HepG2 (cell line): ENCODE measurements around the gene UBQLN4. TPM values are rescaled to one million over a fixed set of nuclear protein-coding genes. Genes with fewer than 3 reads are reported as not detected.

Experiments used
- ATAC-seq: fragments of 200-7000 bp; cut with Tn5 transposase; 3 replicates; pipeline ENCODE4 v1.9.1; 2020; ENCODE audit warnings: mild to moderate bottlenecking, moderate library complexity
- BruUV-seq: library from RNA; stranded (reverse); fragments of 400-500 nt; replicated peaks from 2 replicates; lab custom pipeline; 2021; lab: Mats Ljungman, UMichigan
- CTCF ChIA-PET: fragments of 300-600 bp; formaldehyde crosslinking; extraction: SDS; loops from one replicate; lab custom pipeline; 2021; ENCODE audit warnings: low total read pairs, inconsistent platforms, low intra/inter-chr PET ratio; lab: Yijun Ruan, JAX
- POLR2A ChIA-PET: fragments of 350-600 bp; sonication (Branson Sonifier 250); formaldehyde crosslinking; loops from one replicate; lab custom pipeline; 2020; ENCODE audit warnings: antibody characterized with exemption, inconsistent platforms; lab: Yijun Ruan, JAX
- DNase-seq: peaks from one replicate; pipeline ENCODE4 v3.0.0-alpha.2; 2015; ENCODE audit warnings: low spot score
- FAIRE-seq: peaks from 3 replicates; lab custom pipeline; 2011; peaks lifted over from hg19 to GRCh38; lab: Jason Lieb, UNC
- H2AFZ ChIP-seq: one replicate; pipeline ENCODE4 v1.6.1; 2011; ENCODE audit warnings: low read length, inconsistent platforms
- H3K27ac ChIP-seq: fragments of 300-600 bp; 3 replicates; pipeline ENCODE4 v1.8.0; 2011; ENCODE audit warnings: mixed run types, mild to moderate bottlenecking, mixed read lengths, low read length, inconsistent platforms; ENCODE audit not compliant: insufficient read depth; ENCODE audit errors: extremely low read length
- H3K27me3 ChIP-seq, 2 experiments: fragments of 200-600 bp in 1 of 2; 2 replicates in 1 of 2; 3 replicates in 1 of 2; pipeline versions ENCODE4 v1.6.0 to v1.8.0; 2011; ENCODE audit warnings: low read length in 2 of 2, mild to moderate bottlenecking in 2 of 2, moderate library complexity in 2 of 2, inconsistent platforms in 1 of 2; ENCODE audit not compliant: insufficient read depth in 2 of 2, control insufficient read depth in 1 of 2
- H3K36me3 ChIP-seq, 2 experiments: fragments of 200-600 bp in 1 of 2; replicated peaks in 1 of 2; 2 replicates in 1 of 2; 3 replicates in 1 of 2; pipeline versions ENCODE4 v1.5.1 to v1.8.0; 2011; ENCODE audit warnings: low read length in 2 of 2, inconsistent platforms in 1 of 2; ENCODE audit not compliant: insufficient read depth in 2 of 2, control insufficient read depth in 1 of 2
- H3K4me1 ChIP-seq: 2 replicates; pipeline ENCODE4 v1.5.1; 2012; ENCODE audit warnings: low read length, inconsistent platforms; ENCODE audit not compliant: insufficient read depth
- H3K4me2 ChIP-seq: 2 replicates; pipeline ENCODE4 v1.6.0; 2011; ENCODE audit warnings: low read depth, low read length, inconsistent platforms
- H3K4me3 ChIP-seq, 3 experiments: fragments of 200-600 bp in 1 of 3; sonication (generic), shearing (Covaris generic) in 1 of 3; replicated peaks in 1 of 3; 2 replicates each; pipeline ENCODE4 v1.5.1; 2011 to 2016; ENCODE audit warnings: low read length in 3 of 3, inconsistent platforms in 2 of 3, low read depth in 2 of 3, mild to moderate bottlenecking in 2 of 3, control low read depth in 1 of 3, mixed read lengths in 1 of 3; ENCODE audit not compliant: insufficient read depth in 1 of 3
- H3K79me2 ChIP-seq: one replicate; pipeline ENCODE4 v1.6.1; 2011; ENCODE audit warnings: low read length, inconsistent platforms; ENCODE audit not compliant: insufficient read depth
- H3K9ac ChIP-seq: 2 replicates; pipeline ENCODE4 v1.6.0; 2011; ENCODE audit warnings: mild to moderate bottlenecking, low read depth, low read length, inconsistent platforms; ENCODE audit not compliant: insufficient read depth
- H3K9me3 ChIP-seq: 2 replicates; pipeline ENCODE4 v1.5.1; 2012; ENCODE audit warnings: mild to moderate bottlenecking, low read length
- H4K20me1 ChIP-seq: 2 replicates; pipeline ENCODE4 v1.6.0; 2011; ENCODE audit warnings: inconsistent platforms, mild to moderate bottlenecking, low read length, moderate library complexity; ENCODE audit not compliant: insufficient read depth
- AGO1 ChIP-seq: fragments of 200-400 bp; formaldehyde crosslinking; IDR thresholded peaks from 2 replicates; pipeline ENCODE4 v1.6.1; 2017; ENCODE audit warnings: mild to moderate bottlenecking, low read depth, low read length, moderate library complexity; ENCODE audit not compliant: poor library complexity, severe bottlenecking
- GLI4 ChIP-seq: sonication (generic); formaldehyde crosslinking; IDR thresholded peaks from 2 replicates; pipeline ENCODE4 v1.5.1; 2020; ENCODE audit warnings: missing genetic modification reagents, mild to moderate bottlenecking, moderate library complexity, borderline replicate concordance
- HMGXB3 ChIP-seq: sonication (generic); formaldehyde crosslinking; IDR thresholded peaks from 2 replicates; pipeline ENCODE4 v1.4.0; 2020; ENCODE audit warnings: missing genetic modification reagents, borderline replicate concordance
- KDM3A ChIP-seq: IDR thresholded peaks from 2 replicates; pipeline ENCODE4 v1.6.1; 2018; ENCODE audit warnings: low read depth, missing compliant biosample characterization
- MXI1 ChIP-seq: IDR thresholded peaks from 3 replicates; pipeline ENCODE4 v1.6.1; 2012; ENCODE audit warnings: low read depth, low read length, inconsistent platforms, borderline replicate concordance
- NFRKB ChIP-seq: fragments of 450-650 bp; IDR thresholded peaks from 2 replicates; pipeline ENCODE4 v1.6.1; 2017
- POLR2G ChIP-seq: fragments of 200-400 bp; formaldehyde crosslinking; IDR thresholded peaks from 2 replicates; pipeline ENCODE4 v1.6.1; 2018; ENCODE audit warnings: mild to moderate bottlenecking, low read depth, low read length, moderate library complexity
- SAFB2 ChIP-seq: sonication (generic); formaldehyde crosslinking; IDR thresholded peaks from 2 replicates; pipeline ENCODE4 v1.5.1; 2020; ENCODE audit warnings: missing genetic modification reagents, low read depth, mild to moderate bottlenecking, borderline replicate concordance
- SATB2 ChIP-seq: sonication (generic); formaldehyde crosslinking; IDR thresholded peaks from 2 replicates; pipeline ENCODE4 v1.5.0; 2020; ENCODE audit warnings: missing genetic modification reagents
- SYNCRIP ChIP-seq: fragments of 200-400 bp; formaldehyde crosslinking; IDR thresholded peaks from 2 replicates; pipeline ENCODE4 v1.6.1; 2018; ENCODE audit warnings: mild to moderate bottlenecking, low read depth, low read length; ENCODE audit not compliant: insufficient read depth
- ZNF773 ChIP-seq: sonication (generic); formaldehyde crosslinking; IDR thresholded peaks from 2 replicates; pipeline ENCODE4 v1.4.0; 2020; ENCODE audit warnings: missing genetic modification reagents, borderline replicate concordance
- ZNF841 ChIP-seq: sonication (generic); formaldehyde crosslinking; IDR thresholded peaks from 2 replicates; pipeline ENCODE4 v1.8.1; 2023; ENCODE audit warnings: missing genetic modification reagents, borderline replicate concordance
- ZSCAN20 ChIP-seq: sonication (generic); formaldehyde crosslinking; IDR thresholded peaks from 2 replicates; pipeline ENCODE4 v1.4.0; 2020; ENCODE audit warnings: missing genetic modification reagents, mild to moderate bottlenecking, borderline replicate concordance
- WGBS: methylation state at CpG from one replicate; pipeline ENCODE4 v1.1.6; 2017; ENCODE audit warnings: low lambda C conversion rate; 5-methylcytosine and 5-hydroxymethylcytosine counted together
- in situ Hi-C: cut with HindIII; loops from 2 replicates; pipeline ENCODE4 v1.10.0; 2017; ENCODE audit warnings: low pct_unique_long_range_greater_than_20kb; ENCODE audit not compliant: extremely low pct_ligation_motif_present
- intact Hi-C: fragments of 100-400 bp; cut with micrococcal nuclease; formaldehyde crosslinking; loops from one replicate; pipeline ENCODE4 v1.10.0; 2022; ENCODE audit not compliant: unreplicated experiment
- polyA plus RNA-seq, 8 experiments: library from polyadenylated mRNA; depleted of rRNA in 3 of 8; stranded (reverse) in 7 of 8; unstranded in 1 of 8; fragments of >200 nt; fragmentation: Illumina TruSeq in 4 of 8; extraction: Trizol in 4 of 8; gene quantifications; 2 replicates each; pipeline versions ENCODE4 v1.2.1 to v1.2.3, GENCODE V29; 2011 to 2016; ENCODE audit warnings: low read depth in 4 of 8, missing spikeins in 1 of 8, mixed read lengths in 1 of 8; ENCODE audit not compliant: insufficient read depth in 1 of 8
- total RNA-seq, 5 experiments: library from RNA; depleted of rRNA; stranded (reverse); fragments of >200 nt; fragmentation: Illumina TruSeq; extraction: Trizol; gene quantifications; 2 replicates each; pipeline ENCODE4 v1.2.3, GENCODE V29; 2016; ENCODE audit warnings: low read depth in 1 of 5

Gene UBQLN4
- total and polyA plus RNA-seq, 2 of the 13 experiments (the other 11 are each of a cell fraction or from before 2014, with no cell fraction given): 31.5 to 39.8 TPM

- Histone ChIP-seq H3K27me3 (no peaks in the 10 kb centered on the region), H3K36me3 (peaks cover 2% of the 10 kb centered on the region in 2 experiments; a peak in 1 of 5 replicates)
- TF ChIP-seq SAFB2 (CRISPR knock-in tag): no peak
- TF ChIP-seq ZNF841 (CRISPR knock-in tag): no peak
- TF ChIP-seq MXI1: no peak
- no peak for TF ChIP-seq ZNF773
- TF ChIP-seq SATB2 (CRISPR knock-in tag): no peak
- no peak for TF ChIP-seq GLI4 (CRISPR knock-in tag)
- no peak for TF ChIP-seq ZSCAN20 (CRISPR knock-in tag)
- TF ChIP-seq NFRKB: no peak
- no peak for TF ChIP-seq HMGXB3
- TF ChIP-seq AGO1: no peak
- no peak for TF ChIP-seq KDM3A (CRISPR knock-in tag)
- no peak for TF ChIP-seq POLR2G
- no peak for TF ChIP-seq SYNCRIP
- TF ChIP-seq, all 625 proteins: peak for 0
- Histone ChIP-seq H3K79me2 (no peaks in the 10 kb centered on the region), H3K4me3 (no peak overlapping the region), H3K4me1 (peaks cover 56% of the 10 kb centered on the region), H3K4me2 (no peak overlapping the region), H3K27ac (no peak overlapping the region), H2AFZ (no peak overlapping the region), H3K9me3 (no peaks in the 10 kb centered on the region), H3K9ac (no peak overlapping the region), H4K20me1 (no peaks in the 10 kb centered on the region; the same call in 1 of the 2 replicates)
- in situ Hi-C loops: no loop called here
- WGBS: 100% methylated on average over 2 of the region's 6 CpGs
- DNase-seq (no peak), ATAC-seq (no peak), FAIRE-seq (no peak)
- BruUV-seq: no TSS peak
- intact Hi-C loops: loop anchor here (1.0 kb wide), 2 partner anchors 41 to 136 kb away; no protein-coding TSS in a partner anchor
- ChIA-PET POLR2A (interaction anchor here (11.0 kb wide), 1 partner anchor 39 kb away, joined by 113 read pairs; no protein-coding TSS in a partner anchor), CTCF (interaction anchor here (0.7 to 3.3 kb wide), 4 partner anchors 18 to 170 kb away, joined by 3 to 52 read pairs (median 3); no protein-coding TSS in a partner anchor)
Observed at GRCh38 chr1:156089704-156090103, 36.1 kb upstream of the UBQLN4 start.
